Stimulated activated CD4-positive, alpha-beta T cell treated with anti-CD3 and anti-CD28 coated beads, Interleukin-15, amount 100 ng/mL, for 48 hours (primary cell): ENCODE results near the gene MLN.

Experiments used
- DNase-seq, 2 donors: peaks; one replicate each; pipeline ENCODE4 v3.0.0-alpha.2; 2020; ENCODE audit warnings: low read depth in 2 of 2

Gene MLN

DNA sequence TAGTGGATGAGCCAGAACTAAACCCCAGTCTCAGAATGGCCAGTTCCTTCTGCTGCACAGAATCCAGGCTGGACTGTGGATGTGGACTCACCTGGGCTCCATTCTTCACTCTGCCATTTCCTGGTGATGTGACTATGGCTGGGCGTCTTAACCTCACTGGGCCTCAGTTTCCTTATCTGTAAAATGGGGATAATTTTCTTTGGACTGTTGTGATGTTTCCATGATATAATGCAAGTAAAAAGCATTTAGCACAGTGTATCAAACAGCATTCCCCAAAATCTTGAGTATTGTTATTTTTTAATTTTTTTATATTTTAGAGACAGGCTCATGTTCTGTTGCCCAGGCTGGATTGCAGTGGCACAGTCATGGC lies 51.2 kb downstream of the MLN start:
- no peak for DNase-seq

DNA sequence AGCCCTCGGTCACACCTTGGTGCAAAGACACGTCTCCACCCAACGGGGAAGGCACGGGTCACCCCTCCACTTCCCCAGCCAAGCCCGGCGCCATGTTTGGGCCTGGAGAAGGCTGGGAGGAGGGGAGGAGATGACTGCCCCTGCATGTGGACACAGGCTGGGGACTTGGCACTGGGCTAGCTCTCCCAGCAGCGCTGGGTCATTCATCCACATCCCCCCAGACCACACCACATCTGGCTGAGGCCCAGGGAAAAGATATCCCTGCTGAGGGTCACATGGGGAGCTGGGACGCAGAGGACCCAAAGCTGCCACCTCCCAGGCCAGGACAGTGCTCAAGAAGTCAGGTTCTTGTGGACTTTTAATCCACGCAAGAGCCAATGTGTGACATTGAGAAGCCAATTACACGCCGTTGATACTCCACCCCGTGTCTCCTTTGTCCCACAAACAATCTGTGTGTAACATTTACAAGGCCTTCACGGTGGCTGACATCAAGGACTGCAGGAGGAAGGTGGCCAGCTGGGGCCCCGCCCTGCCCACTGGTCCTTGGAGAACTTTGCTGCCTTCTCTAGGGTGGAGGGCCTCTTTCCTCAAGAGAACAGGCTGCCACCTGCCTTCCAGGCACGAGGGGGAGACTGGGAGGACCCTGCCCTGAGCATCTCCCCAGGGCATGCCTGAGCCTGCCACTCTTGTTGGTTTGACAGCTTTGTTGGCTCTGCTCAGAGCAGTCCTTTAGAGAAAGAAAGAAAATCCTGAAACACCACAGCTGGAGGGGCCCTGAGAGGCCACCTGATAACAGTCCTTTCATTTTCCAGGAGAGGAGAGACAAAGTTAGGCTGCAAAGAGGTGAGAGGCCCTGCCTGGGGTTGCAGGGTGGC lies 51.8 kb downstream of the MLN start:
- DNase-seq: no peak

DNA sequence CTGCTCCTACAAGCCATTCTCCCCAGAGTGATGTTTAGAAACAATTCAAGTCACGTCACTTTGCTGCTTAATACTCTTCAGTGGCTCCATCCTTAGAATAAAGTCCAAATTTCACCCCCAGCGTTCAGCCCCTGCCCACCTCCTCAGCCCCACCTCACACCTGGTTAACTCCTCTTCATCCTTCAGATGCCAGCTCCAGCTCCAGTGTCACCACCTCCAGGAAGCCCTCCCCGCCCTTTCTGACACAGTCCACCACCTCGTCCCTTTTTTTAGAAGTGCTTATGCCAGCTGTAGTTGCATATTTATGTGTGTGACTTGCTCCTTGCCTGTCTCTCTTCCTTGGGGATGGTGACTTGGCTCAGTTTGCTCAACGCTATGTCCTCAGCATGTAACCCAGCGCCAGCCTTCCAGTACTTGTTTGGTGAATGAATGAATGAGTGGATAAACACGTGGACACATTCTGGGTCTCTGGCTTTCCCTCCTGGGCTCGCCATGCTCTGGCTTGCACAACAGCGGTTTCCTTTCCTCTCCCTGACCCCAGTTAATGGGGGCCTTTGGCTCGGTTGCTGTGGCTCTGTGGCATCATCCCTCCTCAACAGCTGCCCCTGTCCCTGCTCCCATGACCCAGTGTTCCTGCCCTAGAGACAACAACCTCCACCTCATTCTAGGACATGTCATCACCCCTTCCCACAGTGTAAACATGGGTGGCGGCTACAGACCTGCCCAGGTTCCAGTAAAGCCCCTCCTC lies 53.4 kb downstream of the MLN start:
- no peak for DNase-seq

DNA sequence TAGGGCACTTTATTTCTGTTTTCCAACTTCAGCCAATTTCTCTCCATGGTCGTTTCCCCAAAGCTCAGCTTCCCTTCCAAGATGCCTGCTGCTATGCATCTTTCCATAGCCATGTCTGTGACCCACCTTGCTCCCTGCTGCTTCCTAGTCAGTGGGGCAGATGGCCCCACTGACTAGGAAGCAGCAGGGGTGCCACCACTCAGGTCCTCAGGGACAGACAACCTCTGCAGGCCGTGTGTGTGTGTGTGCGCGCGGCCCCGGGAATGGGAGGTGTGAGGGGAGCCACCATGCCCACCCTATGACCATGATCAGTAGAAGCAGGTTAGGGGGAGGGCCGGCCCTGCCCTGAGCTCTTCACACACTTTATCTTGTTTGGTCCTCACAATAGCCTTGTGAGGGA lies 54.4 kb downstream of the MLN start:
- no peak for DNase-seq

DNA sequence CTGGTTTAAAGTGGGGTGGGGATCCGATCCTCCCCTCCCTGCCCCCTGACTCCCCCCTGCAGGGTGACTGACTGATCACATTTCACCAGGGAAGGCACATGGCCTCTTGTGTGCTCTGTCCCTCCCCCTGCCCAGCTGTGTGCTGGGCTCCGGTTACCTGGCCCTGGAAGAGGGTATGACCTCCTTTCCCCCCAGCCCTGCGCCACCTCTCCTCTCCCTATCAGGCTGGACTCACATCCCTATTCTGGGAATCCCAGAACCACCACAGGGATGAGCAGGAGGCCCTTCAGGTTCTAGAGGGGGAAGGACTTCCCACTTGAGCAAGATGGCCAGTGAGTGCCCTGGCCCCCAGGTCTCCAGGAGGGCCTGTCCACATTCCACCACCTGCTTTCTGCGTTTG lies 55.0 kb downstream of the MLN start:
- no peak for DNase-seq

DNA sequence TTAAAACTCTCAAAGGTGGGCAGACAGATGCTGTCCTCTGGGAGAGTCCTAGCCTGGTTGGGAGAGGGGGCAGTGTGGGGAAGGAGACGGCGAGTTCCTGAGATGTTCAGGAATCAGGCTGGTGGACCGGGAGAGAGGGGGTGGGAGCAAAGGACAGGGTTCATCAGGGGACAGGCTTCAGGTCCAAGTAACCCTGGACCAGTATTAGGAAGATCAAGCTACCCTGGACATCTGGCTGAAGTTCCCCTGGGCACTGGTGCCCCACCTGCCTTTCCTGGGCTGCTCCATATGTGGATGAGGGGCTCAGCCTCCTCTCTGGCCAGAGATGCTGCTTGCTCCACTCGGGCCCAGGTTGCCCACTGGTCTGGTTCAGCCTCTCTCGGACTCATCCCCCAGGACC lies 56.0 kb downstream of the MLN start:
- DNase-seq: no peak

DNA sequence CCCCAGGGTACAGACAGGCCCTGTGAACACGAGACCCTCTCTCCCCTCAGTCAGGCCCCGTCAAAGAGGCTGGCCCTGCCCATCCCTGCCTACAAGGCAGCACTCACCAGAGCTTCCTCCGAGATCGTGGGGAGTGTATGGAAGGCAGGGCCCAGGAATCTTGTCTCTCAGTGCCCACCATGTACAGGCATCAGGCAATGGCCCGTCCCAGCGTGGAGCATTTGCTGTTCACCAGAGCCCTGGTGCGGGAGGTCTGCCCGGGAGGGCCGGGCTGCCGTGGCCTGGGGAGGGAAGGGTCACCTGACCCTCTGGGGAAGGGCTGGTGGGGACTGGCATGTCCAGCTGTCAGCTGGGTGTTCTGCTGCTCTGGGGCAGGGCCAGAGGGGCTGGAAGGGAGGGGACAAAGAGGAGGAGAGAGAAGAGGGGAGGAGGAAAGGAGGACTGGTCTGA lies 57.1 kb downstream of the MLN start, which contains the start of gene IP6K3:
IP6K3 (minus strand) TSS at position 255 of the 450 bp plus-strand sequence. CDS start 11,429 bp downstream, outside the sequence.
- no peak for DNase-seq

DNA sequence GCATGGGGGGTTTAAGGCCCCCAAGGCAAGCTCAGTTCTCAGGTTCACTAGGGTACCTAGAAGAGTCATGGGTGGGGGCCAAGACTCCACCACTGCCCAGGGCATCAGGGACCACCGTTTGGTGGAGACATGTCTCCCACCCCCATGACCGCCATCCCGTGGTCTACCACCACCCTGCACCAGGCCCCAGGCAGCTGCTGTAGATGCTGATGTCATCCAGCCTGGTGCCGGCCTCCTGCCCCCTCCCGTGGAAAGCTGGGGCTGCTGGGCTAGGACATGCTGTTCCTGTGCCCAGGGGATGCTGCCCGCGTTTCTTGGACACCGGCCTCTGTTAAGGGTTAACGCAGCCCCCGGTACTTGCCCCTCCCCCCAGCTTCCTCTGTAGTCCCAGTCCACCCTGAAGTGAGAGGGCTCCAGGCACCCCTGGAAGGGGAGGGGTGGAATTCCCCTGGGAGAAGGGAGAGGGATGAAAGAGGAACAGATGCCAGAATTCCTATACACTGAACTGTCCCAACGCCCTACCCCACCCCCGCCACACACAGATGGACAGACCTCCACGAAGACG lies 57.7 kb downstream of the MLN start:
- no peak for DNase-seq

DNA sequence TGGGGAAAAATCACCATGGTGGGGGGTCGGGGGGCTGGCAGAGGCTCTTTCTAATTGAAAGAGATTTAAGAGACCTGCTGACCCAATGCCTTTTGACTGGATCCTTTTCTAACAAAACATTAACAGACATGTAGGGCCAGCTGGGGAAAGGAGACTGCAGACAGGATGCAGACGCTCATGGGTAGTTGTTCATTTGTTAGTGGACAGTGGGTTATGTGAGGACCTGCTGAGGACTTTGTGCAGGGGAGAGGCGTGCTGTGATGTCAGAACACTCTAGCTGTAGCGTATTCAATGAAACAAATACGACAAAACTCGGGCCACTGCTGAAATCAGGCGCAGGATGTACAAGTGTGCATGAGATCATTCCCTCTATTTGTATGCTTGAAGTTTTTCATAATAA lies 58.3 kb downstream of the MLN start:
- no peak for DNase-seq

DNA sequence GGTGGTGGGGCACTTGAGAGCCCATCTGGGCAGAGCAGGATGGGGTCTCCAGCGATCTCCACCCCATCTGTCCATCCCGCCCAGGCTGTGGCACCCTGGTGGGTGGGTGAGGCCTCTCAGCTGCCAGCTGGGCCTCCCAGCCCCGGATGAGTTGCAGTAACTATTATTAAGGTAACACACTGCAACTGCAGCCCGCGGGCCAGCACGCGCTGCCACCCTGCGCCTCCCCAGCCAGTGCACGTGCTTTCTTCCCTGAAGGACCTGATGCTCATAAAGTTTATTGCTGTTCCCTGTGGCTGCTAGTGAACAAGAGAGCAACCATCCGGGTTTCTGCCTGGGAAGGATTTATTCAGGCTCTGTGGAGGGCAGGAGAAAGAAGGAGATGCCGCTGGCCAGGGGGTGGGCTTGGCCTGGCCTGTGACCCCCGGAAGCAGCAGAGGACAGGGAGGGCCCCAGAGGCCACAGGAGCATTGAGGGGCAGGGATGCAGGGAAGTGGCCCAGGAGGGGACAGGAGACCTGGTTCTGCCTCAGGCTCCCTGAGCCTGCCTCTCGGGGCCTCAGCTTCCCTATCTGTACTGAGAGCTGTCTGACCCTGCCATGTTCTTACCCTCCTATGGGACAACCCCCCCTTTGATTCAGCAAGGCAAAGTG lies 58.8 kb downstream of the MLN start:
- DNase-seq: no peak
